IPS DF 4.7 (cell line): Measurements from ENCODE around the gene NAV2.

ENCODE experiments used
- DNase-seq: peaks from one replicate; pipeline ENCODE4 v3.0.0-alpha.2; 2013; ENCODE audit warnings: low spot score; ENCODE audit errors: extremely low read depth

The NAV2 gene

GRCh38 chr11:20035701-20036601 is 323.3 kb downstream of the NAV2 start:
- no peak for DNase-seq

- DNase-seq = no peak
Measured at GRCh38 chr11:20036626-20037335, 324.1 kb downstream of the NAV2 start.

- no peak for DNase-seq
Measured at GRCh38 chr11:20037396-20038153, 324.9 kb downstream of the NAV2 start.

- DNase-seq = no peak
Measured at GRCh38 chr11:20038412-20038811, 325.8 kb downstream of the NAV2 start.

- DNase-seq = no peak
Measured at GRCh38 chr11:20038972-20039371, 326.3 kb downstream of the NAV2 start.

GRCh38 chr11:20041499-20041898 is 328.9 kb downstream of the NAV2 start:
- DNase-seq = no peak

GRCh38 chr11:20042045-20042639 is 329.5 kb downstream of the NAV2 start:
- DNase-seq = no peak

GRCh38 chr11:20042811-20043341 is 330.2 kb downstream of the NAV2 start:
- DNase-seq = no peak

GRCh38 chr11:20043992-20044391 is 331.4 kb downstream of the NAV2 start:
- DNase-seq = no peak

GRCh38 chr11:20045098-20045688 is 332.6 kb downstream of the NAV2 start:
- no peak for DNase-seq

GRCh38 chr11:20046416-20046815 is 333.8 kb downstream of the NAV2 start:
- no peak for DNase-seq

- DNase-seq = no peak
Measured at GRCh38 chr11:20047006-20047768, 334.6 kb downstream of the NAV2 start.

- no peak for DNase-seq
Measured at GRCh38 chr11:20047769-20048154, 335.1 kb downstream of the NAV2 start.

GRCh38 chr11:20048246-20048645 is 335.6 kb downstream of the NAV2 start:
- DNase-seq = no peak

GRCh38 chr11:20048707-20049106 is 336.1 kb downstream of the NAV2 start:
- DNase-seq = no peak

GRCh38 chr11:20049231-20049630 is 336.6 kb downstream of the NAV2 start:
- DNase-seq = no peak

- no peak for DNase-seq
Measured at GRCh38 chr11:20050048-20050447, 337.4 kb downstream of the NAV2 start.

GRCh38 chr11:20050551-20051333 is 338.1 kb downstream of the NAV2 start:
- DNase-seq = no peak
